ENCODE results near the gene ELP5.
A peak's percentile ranks its signal among the peaks of the same experiment; 100 is the strongest.

ELP5 gene

GRCh38 chr17:7293816-7294613 lies 42.0 kb downstream of the ELP5 start:
- H3K4me3 ChIP-seq (ENCODE audit: low read depth, low read length) = no peak overlapping the region
- DNase-seq (ENCODE audit: low read depth) = no peak
- no peak for TF ChIP-seq CTCF (IDR thresholded peaks at IDR 0.05; ENCODE audit: insufficient read depth, low read depth, low read length, missing control alignments)

- DNase-seq (ENCODE audit: low read depth) = peak; percentile 69
- no peak for TF ChIP-seq CTCF (IDR thresholded peaks at IDR 0.05; ENCODE audit: insufficient read depth, low read depth, low read length, missing control alignments)
- peak within 1 kb of the TSS; percentile 13 for H3K4me3 ChIP-seq (ENCODE audit: low read depth, low read length)
Observed at GRCh38 chr17:7294614-7295153, 42.7 kb downstream of the ELP5 start, which contains the start of gene YBX2. Gene YBX2 (minus strand): TSS chr17:7294639. CDS start chr17:7294500, 139 bp downstream.

- TF ChIP-seq CTCF (IDR thresholded peaks at IDR 0.05; ENCODE audit: insufficient read depth, low read depth, low read length, missing control alignments) = no peak
- H3K4me3 ChIP-seq (ENCODE audit: low read depth, low read length) = peak overlapping the region; percentile 13; the same call in 1 of the 2 replicates
- no peak for DNase-seq (ENCODE audit: low read depth)
Observed at GRCh38 chr17:7295230-7296180, 43.5 kb downstream of the ELP5 start.

- peak; percentile 91 for TF ChIP-seq CTCF (IDR thresholded peaks at IDR 0.05; ENCODE audit: insufficient read depth, low read depth, low read length, missing control alignments)
- no peak overlapping the region; the same call in 1 of the 2 replicates for H3K4me3 ChIP-seq (ENCODE audit: low read depth, low read length)
- peak; percentile 85 for DNase-seq (ENCODE audit: low read depth)
Observed at GRCh38 chr17:7296189-7296861, 44.3 kb downstream of the ELP5 start.

GRCh38 chr17:7304179-7304578 lies 52.2 kb downstream of the ELP5 start:
- no peak for TF ChIP-seq CTCF (IDR thresholded peaks at IDR 0.05; ENCODE audit: insufficient read depth, low read depth, low read length, missing control alignments)
- no peak for DNase-seq (ENCODE audit: low read depth)
- no peak overlapping the region for H3K4me3 ChIP-seq (ENCODE audit: low read depth, low read length)
